ENCODE measurements around the gene BTG4.

GRCh38 chr11:111476956-111477355 lies 35.2 kb downstream of the BTG4 start:
- TF ChIP-seq CTCF (IDR thresholded peaks at IDR 0.05; ENCODE audit: low read depth, low read length): no peak
- TF ChIP-seq EZH2phosphoT487 (IDR thresholded peaks at IDR 0.05; ENCODE audit: low read depth): no peak
